Heart left ventricle (tissue), 13 donors: ENCODE results near the gene MAPK7.

Source experiments
- POLR2A ChIP-seq, 2 donors: fragments of 450-650 bp; IDR thresholded peaks; one replicate each; pipeline ENCODE4 v1.6.1; 2017; ENCODE audit warnings: antibody characterized with exemption in 2 of 2, mild to moderate bottlenecking in 2 of 2, moderate library complexity in 2 of 2
- TF ChIP-seq, protein P1 (sequence below), 12 donors: fragments of 200-600 bp; sonication (generic) in 4 of 12; IDR thresholded peaks; one replicate each; pipeline versions ENCODE4 v1.5.0 to v1.8.0; 2018 to 2022; ENCODE audit warnings: antibody characterized with exemption in 12 of 12, mild to moderate bottlenecking in 5 of 12
- donor health status: ischemic (EF 13 %, LVEDD 7.1; RV severe dilation, severe dysfunction).
- donor health status: DM: no; HTN: yes; CAD: no.
- donor health status: DM: no; HTN: no; CAD: no.
- donor health status: ischemic (EF 25% LVEDD 6.9; RV normal size, moderate dysfunction).
- donor health status: ischemic (EF 25% LVEDD 5.7; RV mildly dilated, moderate dysfunction).
- donor health status: ischemic (EF 35%, LVEDD 5.7; RV mildly dilated, moderate dysfunction).
- donor health status: nonischemic (EF 11% LVEDD 7.7; RV severe dilation, severe dysfunction).
- donor health status: DM: yes; HTN: yes; CAD: no.
- donor health status: PGD.
- donor health status: ischemic (EF 29% LVEDD 5.4; RV normal size, mild dysfunction).
- donor health status: nonischemic (EF 23%, LVEDD 6.1; RV moderate dilation, normal function).

DNA sequence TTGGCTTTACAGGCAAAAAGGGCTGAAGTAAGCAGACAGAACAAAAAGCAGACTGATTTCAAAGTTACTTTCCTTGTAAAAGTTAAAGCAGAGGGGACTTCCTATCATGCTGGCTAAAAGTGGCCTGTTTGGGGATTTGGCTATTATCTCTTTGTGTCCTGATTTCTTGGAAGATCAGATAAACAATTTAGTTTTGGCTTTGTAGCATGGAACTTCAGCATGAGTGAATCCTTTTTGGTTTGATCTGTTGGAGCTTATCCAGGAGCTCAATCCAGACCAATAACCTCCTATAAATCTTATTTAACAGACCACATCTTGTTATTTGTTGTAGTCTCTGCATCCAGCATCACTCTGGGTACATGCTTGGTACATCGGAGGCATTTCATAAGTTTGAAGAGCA lies 23.9 kb downstream of the MAPK7 start:
- TF ChIP-seq, protein P1, sequence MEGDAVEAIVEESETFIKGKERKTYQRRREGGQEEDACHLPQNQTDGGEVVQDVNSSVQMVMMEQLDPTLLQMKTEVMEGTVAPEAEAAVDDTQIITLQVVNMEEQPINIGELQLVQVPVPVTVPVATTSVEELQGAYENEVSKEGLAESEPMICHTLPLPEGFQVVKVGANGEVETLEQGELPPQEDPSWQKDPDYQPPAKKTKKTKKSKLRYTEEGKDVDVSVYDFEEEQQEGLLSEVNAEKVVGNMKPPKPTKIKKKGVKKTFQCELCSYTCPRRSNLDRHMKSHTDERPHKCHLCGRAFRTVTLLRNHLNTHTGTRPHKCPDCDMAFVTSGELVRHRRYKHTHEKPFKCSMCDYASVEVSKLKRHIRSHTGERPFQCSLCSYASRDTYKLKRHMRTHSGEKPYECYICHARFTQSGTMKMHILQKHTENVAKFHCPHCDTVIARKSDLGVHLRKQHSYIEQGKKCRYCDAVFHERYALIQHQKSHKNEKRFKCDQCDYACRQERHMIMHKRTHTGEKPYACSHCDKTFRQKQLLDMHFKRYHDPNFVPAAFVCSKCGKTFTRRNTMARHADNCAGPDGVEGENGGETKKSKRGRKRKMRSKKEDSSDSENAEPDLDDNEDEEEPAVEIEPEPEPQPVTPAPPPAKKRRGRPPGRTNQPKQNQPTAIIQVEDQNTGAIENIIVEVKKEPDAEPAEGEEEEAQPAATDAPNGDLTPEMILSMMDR (IDR thresholded peaks at IDR 0.05), result no peak
- no peak for TF ChIP-seq POLR2A (IDR thresholded peaks at IDR 0.05)
